HG03354 (cell line): Measurements from ENCODE around the gene ZFPM1.
A peak's percentile ranks its signal among the peaks of the same experiment; 100 is the strongest.
"Not testable (repeated sequence)": the region's sequence is repeated elsewhere in the genome, so short reads cannot be mapped to it uniquely, and the experiment has no call there.

Experiments used
- ATAC-seq: cut with Tn5 transposase; IDR thresholded peaks from one replicate; pipeline ENCODE4 v1.9.1; 2021; ENCODE audit warnings: mild to moderate bottlenecking; ENCODE audit not compliant: unreplicated experiment, poor library complexity, severe bottlenecking

The ZFPM1 gene

GRCh38 chr16:88475037-88475436 lies 22.0 kb downstream of the ZFPM1 start:
- no peak for ATAC-seq

- ATAC-seq: no peak
Measured at GRCh38 chr16:88476203-88476602, 23.1 kb downstream of the ZFPM1 start.

- no peak for ATAC-seq
Measured at GRCh38 chr16:88476817-88477397, 23.8 kb downstream of the ZFPM1 start.

GRCh38 chr16:88477631-88478519 lies 24.8 kb downstream of the ZFPM1 start:
- ATAC-seq: no peak

GRCh38 chr16:88478889-88479792 lies 26.1 kb downstream of the ZFPM1 start:
- no peak for ATAC-seq

GRCh38 chr16:88479793-88480760 lies 27.0 kb downstream of the ZFPM1 start:
- ATAC-seq: peak; percentile 65

GRCh38 chr16:88480829-88481228 lies 27.7 kb downstream of the ZFPM1 start:
- no peak for ATAC-seq

GRCh38 chr16:88481851-88482250 lies 28.8 kb downstream of the ZFPM1 start:
- ATAC-seq: no peak

GRCh38 chr16:88482630-88483391 lies 29.7 kb downstream of the ZFPM1 start:
- ATAC-seq: no peak

- no peak for ATAC-seq
Measured at GRCh38 chr16:88483392-88483641, 30.2 kb downstream of the ZFPM1 start.

GRCh38 chr16:88484505-88485365 lies 31.7 kb downstream of the ZFPM1 start:
- ATAC-seq: no peak

GRCh38 chr16:88485366-88485741 lies 32.3 kb downstream of the ZFPM1 start:
- ATAC-seq: not testable (repeated sequence)

- ATAC-seq: no peak
Measured at GRCh38 chr16:88486398-88487123, 33.5 kb downstream of the ZFPM1 start.

- no peak for ATAC-seq
Measured at GRCh38 chr16:88487124-88487432, 34.0 kb downstream of the ZFPM1 start.

GRCh38 chr16:88487920-88488851 lies 35.1 kb downstream of the ZFPM1 start:
- ATAC-seq: no peak

- ATAC-seq: no peak
Measured at GRCh38 chr16:88489163-88489741, 36.2 kb downstream of the ZFPM1 start.
